Activated effector memory CD4-positive, alpha-beta T cell treated with anti-CD3 and anti-CD28 coated beads, Interleukin-2, amount 50 U/mL, for 16 hours (primary cell): ENCODE measurements around the gene IQGAP1.

Experiments used
- DNase-seq: peaks from one replicate; pipeline ENCODE4 v3.0.0-alpha.2; 2020

The IQGAP1 gene

DNA sequence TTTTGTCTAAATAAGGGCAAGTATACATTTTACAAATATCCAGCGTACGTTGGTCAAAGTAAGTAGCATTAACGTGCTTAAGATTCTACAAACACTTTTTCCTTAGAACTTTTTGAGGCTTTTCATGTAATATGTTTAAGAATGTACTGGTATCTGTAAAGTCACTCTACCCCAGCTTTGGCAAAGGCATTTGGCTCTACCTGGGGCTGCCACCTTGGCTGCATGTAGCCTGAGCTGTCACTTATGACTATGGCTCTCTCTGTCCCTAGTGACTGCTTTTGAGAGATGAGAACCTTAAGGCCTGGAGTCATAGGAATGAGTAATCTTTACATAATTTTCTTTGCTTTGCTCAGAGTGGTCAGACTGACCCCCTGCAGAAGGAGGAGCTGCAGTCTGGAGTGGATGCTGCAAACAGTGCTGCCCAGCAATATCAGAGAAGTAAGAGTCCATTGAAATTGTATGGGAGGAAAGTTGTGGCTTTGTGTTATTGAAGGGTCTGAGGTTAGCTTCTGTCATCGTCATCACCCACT, 61.2 kb downstream of the IQGAP1 start:
- DNase-seq = no peak

DNA sequence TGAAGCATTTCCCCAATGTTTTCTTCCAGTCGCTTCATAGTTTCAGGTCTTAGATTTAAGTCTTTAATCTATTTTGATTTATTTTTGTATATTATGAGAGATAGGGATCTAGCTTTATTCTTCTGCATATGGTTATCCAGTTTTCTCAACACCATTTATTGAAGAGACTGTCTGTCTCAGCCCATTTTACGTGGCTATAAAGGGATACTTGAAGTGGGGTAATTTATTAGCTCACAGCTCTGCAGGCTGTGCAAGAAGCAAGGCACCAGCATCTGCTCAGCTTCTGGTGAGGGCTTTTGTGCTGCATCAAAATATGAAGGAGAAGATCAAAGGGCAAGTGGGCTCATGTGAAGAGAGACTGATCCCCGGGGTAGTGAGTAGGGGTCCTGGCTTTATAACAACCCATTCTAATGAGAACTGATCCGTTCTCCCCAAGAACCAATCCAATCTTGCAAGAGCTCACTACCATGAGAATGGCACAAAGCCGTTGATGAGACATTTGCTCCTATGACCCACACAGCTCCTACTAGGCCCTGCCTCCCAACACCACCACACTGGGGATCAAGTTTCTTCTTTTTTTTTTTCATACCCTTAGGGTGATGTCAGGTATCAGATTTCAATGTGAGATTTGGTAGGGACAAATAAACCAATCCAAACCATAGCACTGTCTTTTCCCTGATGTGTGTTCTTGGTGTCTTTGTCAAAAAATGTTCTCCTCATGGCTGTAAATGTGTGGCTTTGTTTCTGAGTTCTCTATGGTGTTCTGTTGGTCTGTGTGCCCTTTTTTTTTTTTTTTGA, 63.2 kb downstream of the IQGAP1 start:
- no peak for DNase-seq

DNA sequence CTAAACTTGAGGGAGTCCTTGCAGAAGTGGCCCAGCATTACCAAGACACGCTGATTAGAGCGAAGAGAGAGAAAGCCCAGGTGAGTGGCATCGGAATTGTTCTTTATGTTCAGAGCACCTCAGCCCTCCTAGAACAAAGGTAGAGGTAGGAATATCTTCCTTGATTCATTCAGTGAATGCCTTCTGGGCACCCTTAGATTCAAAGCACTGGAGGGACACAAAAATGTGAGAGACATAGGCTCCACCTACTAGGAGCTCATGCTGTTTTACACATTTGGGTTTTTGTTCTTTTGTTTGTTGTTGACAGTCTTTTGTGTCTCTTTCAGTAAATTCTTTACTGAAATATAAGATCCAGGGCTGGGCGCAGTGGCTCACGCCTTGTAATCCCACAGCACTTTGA, 68.2 kb downstream of the IQGAP1 start:
- DNase-seq = no peak

DNA sequence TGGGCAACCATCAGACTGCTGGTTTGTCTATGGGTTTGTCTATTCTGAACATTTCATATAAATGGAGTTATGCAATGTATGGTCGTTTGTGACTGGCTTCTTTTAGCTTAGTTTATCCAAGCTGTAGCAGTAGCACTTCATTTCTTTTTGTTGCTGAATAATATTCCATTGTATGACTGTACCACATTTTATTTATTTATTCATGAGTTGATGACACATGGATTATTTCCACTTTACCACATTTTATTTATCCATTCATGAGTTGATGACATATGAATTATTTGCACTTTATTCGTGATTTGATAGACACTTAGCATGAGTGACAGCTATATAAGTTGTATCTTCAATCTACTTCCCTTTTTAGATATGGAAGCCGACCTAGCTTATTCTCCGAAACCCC, 70.0 kb downstream of the IQGAP1 start:
- DNase-seq = no peak

DNA sequence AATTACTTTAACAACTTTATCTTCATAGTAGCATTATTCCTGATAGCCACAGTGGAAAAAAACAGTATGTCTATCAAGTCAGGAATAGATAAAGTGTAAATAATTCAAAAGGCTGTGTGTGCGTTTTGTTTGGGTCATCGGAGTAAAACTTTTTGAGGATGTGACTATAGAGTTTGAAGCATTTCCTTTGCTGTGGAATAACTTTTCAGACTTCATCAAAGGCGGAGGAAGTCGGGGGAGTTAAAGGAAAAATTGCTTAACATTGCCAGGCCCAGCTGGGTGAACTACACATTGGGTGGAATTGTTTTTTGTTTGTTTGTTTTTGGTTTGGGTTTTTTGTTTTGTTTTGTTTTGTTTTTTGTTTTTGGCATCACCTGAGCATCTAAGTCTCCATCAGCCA, 71.3 kb downstream of the IQGAP1 start:
- no peak for DNase-seq

DNA sequence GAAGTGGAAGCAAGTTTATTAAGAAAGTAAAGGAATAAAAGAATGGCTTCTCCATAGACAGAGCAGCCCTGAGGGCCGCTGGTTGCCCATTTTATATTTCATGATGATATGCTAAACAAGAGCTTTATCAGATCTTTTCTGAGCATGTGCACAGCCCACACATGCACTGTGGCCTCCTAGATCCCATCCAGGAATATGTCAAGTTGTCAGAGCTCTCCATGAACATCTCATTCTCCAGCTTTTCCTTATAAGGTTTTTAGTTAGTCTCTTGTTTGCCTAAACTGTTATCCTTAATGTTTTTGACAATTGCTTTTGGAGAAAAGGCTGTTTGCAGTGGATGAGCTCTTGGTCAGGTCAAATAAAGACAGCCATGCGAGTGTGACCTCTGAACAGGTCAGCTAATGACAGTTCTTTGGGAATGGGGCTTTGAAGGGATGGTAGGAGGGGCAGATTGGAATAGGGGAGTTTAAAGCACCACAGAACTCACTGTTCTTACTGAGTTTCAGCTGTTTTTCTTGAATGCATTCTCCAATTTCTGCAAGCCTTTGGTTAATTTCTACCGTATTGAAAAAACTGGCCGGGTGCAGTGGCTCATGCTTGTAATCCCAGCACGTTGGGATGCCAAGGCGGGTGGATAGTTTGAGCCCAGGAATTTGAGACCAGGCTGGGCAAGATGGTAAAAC, 72.2 kb downstream of the IQGAP1 start:
- DNase-seq = no peak

DNA sequence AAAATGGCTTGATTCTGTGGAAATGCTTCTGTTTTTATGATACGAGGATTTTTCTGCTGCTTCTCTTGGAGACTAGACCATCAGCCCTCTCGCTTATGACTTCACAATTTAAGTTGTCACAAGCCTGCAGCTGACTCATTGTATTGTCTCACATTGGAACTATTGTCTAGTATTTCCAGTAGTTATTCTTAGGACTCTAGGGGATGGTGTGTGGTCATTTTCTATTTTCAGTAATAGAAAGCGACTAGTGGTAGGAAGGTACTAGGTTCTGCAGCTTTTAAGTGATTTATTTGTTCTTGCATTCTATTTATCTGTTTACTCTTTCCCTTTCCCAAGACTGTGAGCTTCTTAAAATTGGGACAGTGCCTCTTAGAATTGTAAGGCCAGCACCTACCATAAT, 75.3 kb downstream of the IQGAP1 start:
- no peak for DNase-seq

DNA sequence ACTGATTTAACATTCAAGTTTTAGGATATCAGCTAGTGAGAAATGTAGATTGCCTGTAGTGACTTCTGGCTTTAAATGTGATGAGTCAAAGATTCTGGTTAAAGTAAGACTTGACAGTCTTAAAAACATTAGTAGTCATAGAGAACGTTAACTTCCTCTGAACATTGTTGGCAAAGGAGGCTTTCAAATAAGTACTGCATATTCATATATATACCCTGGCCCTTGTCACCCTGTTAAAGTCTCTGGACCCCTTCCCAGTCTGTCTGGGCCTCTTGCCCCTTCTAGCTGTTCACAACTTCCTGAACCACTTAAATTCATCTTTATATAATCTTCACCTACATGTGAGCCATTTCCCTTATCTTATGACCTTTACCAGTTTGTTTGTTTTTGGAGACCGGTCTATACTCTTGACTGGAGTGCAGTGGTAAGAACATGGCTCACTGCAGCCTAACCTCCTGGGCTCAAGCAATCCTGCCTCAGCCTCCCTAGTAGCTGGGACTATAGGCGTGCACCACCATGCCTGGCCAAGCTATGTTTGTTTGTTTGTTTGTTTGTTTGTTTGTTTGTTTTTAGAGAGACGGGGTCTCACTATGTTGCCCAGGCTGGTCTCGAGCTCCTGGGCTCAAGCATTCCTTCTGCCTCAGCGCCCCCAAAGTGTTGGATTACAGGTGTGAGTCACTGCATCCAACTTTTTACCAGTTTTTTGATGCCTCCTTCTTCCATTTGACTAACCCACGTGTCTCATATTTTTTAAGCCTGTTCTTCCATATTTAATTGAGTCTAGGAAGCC, 77.3 kb downstream of the IQGAP1 start:
- no peak for DNase-seq

DNA sequence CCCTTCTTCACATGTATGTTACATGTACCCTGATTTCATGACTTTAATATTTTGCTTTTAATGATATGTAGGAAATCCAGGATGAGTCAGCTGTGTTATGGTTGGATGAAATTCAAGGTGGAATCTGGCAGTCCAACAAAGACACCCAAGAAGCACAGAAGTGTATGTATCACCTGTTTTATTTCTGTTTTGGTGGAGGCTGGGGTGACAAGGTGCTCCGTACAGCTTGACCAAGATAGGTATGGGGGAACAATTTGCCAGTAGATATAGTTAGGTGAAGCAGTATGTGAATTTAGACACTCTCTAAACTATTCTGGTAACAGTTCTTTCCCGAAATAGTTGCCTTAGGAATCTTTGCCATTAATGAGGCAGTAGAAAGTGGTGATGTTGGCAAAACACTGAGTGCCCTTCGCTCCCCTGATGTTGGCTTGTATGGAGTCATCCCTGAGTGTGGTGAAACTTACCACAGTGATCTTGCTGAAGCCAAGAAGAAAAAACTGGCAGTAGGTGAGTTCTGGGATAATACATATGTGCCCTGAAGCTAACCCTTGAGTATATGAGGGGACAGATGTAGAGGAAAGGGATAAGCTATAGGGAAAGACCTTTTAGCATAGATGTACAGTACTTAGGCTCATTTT, 78.0 kb downstream of the IQGAP1 start:
- DNase-seq = no peak

DNA sequence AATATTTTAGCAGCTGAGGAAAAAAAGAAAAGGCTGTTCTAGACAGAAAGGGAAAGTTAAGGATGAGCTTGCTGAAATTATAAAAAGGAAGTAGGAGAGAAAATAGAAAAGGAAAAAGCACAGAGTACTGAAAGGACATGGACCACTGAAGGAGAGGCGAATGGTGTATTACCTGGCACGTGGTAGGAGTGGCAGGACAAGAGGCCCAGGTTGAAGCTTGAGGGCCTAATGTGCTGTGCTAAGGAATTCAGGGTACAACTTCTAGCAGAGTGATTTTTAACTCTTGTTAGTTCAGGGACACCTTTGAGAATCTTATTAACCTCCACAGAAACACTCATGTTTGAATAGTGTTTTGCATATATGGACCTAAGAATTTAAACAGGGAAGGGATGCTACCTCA, 81.7 kb downstream of the IQGAP1 start:
- DNase-seq = no peak

DNA sequence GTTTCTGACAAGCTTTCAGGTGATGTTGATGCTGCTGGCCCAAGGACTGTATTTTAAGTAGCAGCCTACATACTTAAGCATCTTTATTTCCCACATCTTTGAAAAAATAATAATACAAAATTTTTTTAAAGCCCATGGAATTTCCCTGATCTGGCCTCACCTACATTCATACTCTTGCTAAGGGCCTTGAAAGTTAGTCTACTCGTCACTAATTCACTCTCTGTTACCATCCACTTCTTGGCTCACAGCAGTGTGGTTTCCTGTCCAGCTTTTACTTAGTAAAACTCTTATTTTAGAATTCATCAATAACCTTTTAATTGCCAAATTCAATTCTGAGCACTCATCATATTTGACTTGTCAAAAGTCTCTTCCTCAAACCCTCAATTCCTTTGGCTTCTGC, 82.4 kb downstream of the IQGAP1 start:
- no peak for DNase-seq

DNA sequence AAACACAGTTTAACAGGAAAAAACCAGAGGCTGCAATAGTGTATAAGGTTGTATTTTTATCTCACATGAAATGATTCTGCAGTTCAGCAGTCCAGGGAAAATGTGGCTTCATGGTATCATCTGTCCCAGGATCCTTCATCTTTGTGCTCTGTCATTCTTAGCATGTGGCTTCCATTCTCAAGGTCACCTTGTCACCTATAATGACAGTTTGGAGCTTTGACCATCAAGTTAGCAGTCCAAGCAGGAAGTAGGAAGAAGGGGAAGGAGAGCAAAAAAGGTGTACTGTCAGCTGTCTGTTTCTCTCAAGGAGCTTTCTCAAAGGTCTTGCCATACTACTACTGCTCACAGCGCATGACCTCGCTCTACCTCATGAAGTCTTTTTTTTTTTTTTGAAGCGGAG, 83.1 kb downstream of the IQGAP1 start:
- no peak for DNase-seq

DNA sequence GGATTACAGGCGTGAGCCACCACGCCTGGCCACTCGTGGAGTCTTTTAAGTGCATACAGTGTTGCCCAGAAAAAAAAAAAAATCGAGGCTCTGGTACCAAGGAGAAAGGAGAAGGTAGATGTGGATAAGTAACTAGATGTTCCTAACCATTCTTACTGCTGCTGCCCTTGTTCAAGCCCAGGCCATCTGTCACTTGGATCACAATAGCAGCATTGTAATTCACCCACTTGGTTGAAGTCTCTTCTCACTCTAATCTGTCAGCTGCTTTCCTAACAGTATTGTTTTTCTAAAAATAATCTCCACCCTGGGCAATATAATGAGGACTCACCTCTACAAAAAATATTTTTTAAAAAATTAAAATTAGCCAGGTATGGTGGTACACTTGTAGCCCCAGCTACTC, 83.7 kb downstream of the IQGAP1 start:
- DNase-seq = no peak

DNA sequence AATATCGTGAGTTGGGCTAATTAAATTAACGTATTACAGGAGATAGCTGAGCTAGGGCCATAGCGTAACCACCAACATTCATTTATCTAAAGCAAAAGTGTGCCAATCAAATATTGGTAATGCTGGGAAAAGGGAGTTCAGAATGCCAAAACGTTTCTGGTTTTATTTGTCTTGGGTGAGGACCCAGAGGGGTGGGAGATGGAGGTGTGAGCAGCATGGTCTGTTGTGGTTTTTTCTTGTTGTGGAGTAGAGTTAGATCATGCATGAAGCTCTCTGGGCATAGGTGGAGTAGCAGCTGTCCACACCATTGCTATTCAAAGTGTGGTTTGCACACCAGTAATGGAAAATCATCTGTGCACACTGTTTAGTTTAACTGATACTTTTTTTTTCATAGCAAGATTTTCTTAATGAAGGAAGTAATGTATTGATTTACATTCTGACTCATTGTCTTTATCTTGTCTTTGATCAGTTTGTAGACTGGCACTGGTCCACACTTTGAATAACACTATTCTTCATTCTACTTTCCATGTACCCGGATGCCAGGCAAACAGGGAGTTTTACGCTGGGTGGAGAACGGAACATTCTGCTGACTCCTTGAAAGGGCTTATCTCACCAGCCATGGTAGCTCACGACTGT, 90.9 kb downstream of the IQGAP1 start:
- DNase-seq = peak; percentile 68

DNA sequence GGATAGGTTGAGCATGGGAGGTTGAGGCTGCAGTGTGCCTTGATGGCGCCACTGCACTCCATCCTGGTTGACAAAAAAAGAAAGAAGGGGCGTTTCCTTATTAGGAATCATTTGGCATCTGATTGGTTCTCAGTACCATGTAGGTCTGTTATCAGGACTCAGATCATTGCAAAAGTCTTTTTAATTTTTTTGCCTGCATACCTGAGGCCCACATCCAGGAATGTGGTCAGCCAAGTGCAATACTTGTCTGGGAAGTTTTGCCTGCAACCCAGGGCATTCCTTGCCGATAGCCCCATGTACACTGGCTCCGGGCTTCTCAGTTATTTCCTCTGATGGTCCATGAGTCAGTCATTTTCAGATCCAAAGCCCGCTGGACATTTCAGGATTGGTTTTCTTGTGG, 91.6 kb downstream of the IQGAP1 start:
- DNase-seq = no peak

DNA sequence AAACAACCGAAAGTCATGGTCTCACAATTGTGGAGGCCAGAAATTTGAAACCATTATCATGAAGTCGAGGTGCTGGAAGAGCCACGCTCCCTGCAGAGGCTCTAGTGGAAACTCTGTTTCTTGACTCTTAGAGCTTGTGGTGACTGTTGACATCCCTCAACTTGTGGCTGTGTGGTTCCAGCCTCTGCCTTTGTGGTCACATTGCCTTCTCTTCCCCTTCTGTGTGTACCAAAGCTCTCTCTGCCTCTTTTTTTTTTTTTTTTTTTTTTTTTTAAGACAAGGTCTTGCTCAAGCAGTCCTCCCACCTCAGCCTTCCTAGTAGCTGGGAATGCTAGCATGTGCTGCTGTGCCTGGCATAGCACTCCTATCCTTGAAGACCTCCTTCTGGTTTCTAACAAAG, 93.0 kb downstream of the IQGAP1 start:
- DNase-seq = no peak

DNA sequence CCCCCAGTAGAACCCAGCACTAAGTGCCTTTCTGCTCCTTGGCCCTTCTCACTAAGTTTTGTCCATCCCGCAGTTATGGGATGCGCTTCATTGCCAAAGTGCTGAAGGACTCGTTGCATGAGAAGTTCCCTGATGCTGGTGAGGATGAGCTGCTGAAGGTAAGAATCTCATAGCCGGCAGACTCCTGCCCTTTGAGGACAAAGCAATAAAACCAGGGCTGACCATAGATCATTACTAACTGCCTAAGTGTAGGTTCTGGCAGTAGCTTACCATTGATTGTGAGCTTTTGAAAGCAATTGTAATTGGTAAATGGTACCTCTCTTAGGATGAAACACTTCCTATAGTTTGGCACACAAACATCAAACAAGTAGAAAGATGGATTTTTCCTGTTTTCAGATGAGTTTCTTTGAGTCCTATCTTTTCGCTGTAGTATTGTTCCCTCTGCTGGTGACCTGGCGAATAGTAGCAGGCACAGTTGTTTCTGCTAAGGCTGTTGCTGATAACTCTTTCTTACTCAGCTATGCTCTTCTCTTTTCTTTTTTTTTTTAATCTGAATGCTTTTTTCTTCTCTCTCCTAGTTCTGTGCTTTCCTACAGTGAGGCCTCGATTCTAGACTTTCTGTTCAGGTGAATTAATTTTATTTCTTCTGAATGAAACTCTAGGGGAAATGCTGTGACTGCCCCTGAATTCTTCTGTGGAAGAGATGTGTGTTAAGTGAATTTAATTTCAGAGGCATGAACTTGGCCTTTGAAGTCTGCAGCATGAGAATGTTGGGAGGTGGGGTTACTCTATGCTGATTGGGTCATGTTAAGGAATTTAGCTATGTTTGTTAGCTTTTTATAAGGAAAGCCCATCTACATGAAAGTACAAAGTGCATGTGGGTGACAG, 94.3 kb downstream of the IQGAP1 start:
- peak; percentile 75 for DNase-seq

DNA sequence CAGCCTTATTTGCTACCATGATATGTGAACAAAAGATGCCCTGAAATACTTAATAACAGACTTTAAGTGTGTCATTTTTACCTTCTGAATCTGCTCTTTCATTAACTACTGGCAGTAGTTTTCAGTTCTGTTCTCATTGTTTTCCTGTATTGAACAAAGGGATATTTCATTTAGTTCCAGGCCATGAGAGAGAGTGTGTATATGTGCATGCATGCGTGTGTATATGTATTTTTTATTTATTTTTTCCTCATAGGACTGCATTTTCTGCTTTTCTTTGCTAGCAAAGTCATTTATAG, 94.9 kb downstream of the IQGAP1 start:
- no peak for DNase-seq

DNA sequence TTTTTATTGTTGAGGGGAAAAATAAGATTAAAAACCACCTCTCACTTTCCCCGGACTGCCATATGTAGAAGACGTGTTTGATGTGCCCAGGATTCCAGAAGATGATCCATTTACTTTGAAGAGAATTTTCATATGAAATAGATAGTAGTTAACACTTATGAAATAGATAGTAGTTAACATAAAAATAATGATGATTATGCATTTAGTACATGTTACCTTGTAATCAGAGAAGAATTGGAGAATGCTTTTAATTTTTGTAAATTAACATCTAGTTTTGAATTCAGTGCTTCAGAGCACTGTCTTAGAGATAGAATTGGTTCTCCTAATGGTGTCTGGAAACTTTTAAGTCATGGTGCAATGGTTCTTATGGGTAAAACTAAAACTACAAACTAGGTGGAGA, 95.6 kb downstream of the IQGAP1 start:
- DNase-seq = no peak

DNA sequence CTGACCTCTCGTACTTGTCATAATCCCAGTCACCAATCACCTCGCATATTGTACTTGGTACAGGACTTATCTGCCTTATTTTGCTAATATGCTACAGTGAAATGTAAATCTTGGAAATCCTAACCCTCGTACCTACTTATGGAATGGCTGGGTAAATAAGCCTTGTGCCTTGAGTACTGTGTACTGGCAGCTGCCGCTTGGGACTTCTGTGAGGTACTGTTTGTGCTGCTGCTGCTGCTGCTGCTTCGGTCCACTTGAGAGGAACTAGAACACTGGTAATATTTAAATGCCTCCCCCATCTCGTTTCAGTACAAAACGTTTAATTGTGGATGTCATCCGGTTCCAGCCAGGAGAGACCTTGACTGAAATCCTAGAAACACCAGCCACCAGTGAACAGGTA, 99.1 kb downstream of the IQGAP1 start:
- DNase-seq = no peak

DNA sequence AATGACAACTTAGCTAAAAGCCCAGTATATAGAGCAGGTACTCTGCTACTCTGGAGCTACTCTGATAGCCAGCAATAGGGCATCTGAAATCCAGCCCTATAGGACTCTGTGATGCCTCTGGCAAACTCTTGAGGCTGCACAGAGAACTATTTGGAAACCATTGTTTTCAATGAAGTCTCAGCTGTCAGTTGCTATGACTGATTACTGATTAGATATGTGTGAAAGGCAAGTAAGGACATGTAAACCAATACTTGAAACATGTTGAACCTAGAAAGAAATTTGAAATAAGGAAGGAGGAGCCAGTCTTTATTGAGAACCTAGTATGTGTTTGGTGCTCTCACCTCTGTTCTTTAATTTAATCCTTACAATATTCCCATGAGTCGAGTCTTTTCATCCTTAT, 101.5 kb downstream of the IQGAP1 start:
- no peak for DNase-seq

DNA sequence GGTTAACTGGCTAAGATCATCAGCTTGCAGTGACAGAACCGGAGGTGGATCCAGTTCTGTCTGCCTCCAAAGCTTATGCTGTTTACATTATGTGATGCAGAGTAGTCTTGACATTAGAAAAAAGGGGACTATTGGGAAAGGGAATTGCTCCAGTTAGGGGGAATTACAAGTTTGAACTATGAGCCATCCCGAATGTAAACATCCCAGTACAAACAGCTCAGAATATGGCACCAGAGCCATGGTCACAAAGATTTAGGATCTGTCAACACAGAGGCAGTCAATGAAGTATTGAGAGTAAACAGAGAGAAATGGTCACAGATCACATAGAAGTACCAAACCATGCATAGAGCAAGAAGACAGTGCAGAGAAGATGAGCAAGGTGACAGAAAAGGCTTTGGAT, 101.9 kb downstream of the IQGAP1 start:
- no peak for DNase-seq
